MM.1S (cell line): ENCODE measurements around the gene TRIM27.

ENCODE experiments used
- CTCF ChIP-seq: fragments of 300-600 bp; sonication (generic); IDR thresholded peaks from 2 replicates; pipeline ENCODE4 v1.5.1; 2016; ENCODE audit warnings: antibody characterized with exemption, low read length, mixed read lengths
- EZH2phosphoT487 ChIP-seq: fragments of 300-600 bp; sonication (generic); IDR thresholded peaks from 2 replicates; pipeline ENCODE4 v1.6.1; 2018; ENCODE audit warnings: antibody characterized with exemption, low read length

GRCh38 chr6:28969129-28969528 is 45.3 kb upstream of the TRIM27 start:
- TF ChIP-seq CTCF (no peak), EZH2phosphoT487 (no peak)
